HuH-7.5 (cell line): Measurements from ENCODE around the gene GPM6B.

Experiments used
- DNase-seq: peaks from one replicate; pipeline ENCODE4 v3.0.0; 2011; ENCODE audit warnings: low spot score

Gene GPM6B

DNA sequence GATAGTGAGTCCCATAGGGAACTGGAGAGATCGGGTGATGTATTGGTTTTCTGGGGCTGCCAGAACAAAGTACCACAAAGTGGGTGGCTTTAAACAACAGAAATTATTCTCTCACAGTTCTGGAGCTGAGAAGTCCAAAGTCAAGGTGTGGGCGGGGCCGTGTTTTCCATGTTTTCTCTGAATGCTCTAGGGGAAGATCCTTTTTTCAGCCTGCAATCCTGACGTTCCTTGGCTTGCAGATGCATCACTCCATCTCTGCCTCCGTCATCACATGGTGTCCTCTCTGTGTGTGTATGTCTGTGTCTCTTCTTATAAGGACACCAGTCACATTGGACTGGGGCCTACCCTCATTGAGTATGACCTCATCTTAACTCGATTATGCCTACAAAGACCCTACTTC, 7.9 kb upstream of the GPM6B start:
- no peak for DNase-seq

DNA sequence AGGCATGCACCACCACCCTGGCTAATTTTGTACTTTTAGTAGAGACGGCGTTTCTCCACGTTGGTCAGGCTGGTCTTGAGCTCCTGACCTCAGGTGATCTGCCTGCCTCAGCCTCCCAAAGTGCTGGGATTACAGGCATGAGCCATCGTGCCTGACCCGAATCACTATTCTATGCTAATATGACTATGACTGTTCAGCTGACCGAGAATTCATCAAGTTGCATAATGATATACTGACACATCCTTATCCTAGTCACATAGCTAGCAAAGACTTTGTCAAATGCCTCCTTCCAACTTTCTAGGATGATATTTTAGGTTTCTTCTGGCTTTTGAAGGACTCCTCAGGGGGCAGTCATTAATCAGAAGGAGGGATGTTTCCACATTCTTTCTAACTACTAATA, 4.8 kb upstream of the GPM6B start:
- no peak for DNase-seq

DNA sequence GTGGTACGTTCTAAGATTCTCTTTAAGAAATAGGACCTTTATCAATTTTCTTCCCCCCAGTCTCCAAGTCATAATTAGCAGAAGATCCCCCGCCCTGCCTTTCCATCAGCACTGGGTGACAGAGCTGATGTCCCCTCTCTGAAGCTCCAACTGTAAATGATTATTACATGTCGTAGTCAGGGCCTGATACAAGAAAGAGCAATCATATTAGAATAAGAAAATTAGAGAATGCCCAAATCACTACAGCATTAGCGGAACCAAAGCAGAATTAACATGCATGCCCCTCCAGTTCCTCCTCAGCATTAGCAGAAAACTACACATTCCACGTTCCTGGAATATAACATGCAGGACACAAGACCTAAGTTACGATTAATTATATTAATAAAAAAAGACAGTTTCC, 717 bp downstream of the GPM6B start:
- no peak for DNase-seq

DNA sequence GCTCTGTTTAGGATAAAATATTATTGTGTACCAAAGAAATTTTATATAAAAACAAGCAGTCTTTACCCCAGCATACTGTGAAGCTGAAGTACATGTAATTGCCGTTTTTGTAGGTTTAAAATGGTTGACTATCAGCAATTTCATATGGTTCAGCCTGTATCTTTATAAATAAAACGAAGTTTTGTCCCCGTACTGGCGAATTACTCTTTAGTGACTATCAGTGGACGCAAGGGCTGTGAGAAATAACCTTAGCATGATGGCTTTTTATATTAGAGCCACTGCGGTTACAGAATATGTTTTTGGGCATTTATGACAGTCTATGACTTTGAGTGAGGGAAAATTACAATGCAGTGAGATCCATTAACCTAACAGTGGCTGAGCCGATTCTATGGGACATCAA, 1.2 kb downstream of the GPM6B start:
- no peak for DNase-seq

DNA sequence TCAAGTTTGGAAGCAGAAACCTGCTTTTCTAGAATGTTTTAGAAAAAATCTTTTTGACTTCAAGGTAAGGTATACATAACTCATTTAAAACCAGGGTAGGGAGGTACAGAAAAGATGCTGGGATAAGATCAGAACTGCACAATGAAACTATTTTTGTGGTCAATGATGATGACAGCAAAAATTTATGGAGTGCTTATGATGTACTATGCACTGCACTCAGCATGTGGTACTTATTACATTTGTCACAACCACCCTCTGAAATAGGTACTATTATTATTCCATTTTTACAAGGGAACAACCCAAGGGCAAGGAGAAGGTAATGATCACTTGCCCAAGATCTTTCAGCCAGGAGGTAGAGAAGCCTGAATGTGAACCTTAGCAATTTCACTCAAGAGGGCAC, 8.0 kb downstream of the GPM6B start:
- DNase-seq, result no peak

DNA sequence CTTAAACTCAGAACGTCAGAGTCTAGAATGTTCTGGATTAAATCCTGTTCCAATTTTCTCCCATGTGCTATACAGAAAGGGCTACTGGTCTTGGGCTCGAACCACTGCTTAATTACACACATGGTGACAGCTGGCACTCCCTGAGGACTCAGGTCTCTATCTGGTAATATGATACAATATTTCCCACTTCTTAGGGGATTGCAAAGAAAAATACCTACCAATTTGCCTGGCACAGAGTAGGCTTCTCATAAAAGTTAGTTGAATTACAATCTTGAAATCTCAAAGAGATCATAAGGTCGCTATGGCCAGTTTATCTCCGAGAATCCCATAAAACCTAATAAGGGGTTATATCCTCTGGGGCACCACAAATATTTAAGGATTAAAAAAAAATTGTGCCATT, 8.6 kb downstream of the GPM6B start:
- DNase-seq, result no peak

DNA sequence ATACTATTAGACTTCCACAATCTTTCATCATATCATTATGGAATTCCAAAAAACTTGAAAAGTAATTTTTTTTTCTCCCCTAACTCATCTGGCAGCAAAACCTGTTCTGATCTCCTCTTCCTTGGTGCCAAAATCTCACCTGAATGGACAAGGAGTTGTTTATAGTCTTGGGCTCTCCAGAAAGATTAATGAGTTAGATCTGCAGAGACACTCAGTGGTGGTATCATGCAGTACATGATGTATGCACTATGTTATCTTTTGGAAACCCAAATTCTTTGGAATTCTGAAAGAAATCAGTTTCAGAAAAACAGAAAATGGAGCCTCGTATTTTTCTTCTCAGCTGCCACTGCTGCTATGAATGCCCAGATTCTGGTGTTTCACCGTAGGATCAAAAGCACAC, 11.7 kb downstream of the GPM6B start:
- DNase-seq, result no peak

DNA sequence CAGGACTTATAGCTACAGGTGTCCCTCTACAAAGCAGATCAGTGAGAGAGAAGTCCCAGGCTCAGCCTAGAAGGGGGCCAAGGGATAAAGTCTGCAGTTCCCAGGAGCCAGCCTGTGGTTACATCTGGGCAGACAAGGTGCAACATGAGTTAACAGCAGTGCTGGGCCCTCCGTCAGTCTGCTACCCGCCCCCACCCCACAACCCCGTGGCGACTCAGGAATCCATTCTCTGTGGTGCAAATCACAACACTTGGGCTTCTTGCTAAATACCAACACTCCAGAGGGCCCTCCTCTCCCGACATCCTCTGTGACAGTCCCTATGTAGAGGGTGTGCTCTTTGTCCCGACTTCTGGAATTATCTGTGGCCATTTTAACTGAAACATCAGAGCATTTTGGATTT, 13.8 kb downstream of the GPM6B start:
- no peak for DNase-seq

DNA sequence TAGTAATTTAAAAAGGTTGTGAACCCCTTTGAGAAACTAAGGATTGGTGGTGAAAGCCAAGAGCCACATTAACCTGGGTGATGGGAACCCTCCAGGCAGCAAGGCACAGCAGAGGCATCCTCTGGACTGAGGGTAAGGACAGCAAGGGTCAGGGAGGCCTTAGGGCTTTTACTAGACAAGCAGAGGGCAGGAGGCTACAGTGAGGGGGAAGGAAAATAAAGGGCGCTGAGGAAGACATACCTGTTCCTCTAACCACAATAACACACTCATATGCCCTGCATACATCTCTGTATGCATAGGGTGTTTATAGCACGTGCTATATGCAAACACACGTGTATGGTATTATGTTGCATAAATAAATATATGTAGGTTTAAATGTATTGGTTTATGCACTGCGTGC, 18.7 kb downstream of the GPM6B start:
- no peak for DNase-seq

DNA sequence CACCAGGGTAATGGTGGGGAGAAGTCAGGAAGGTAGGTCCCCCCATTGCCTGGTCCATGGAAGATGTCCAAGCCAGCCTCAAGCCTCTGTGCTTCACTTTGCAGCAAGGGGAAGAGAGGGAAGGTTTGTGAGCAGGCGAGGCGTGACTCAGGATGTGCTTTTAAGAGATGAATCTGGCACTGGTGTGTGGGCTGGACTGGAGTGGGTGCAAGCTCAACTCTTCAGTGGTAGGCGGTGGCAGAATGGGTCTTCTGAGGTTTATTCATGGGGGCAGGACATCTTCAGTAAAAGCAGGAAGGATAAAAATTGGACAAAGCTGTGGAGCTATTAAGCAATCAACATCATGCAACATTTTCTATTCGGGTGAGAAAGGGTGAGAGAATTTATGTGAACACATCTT, 19.4 kb downstream of the GPM6B start:
- DNase-seq, result no peak

DNA sequence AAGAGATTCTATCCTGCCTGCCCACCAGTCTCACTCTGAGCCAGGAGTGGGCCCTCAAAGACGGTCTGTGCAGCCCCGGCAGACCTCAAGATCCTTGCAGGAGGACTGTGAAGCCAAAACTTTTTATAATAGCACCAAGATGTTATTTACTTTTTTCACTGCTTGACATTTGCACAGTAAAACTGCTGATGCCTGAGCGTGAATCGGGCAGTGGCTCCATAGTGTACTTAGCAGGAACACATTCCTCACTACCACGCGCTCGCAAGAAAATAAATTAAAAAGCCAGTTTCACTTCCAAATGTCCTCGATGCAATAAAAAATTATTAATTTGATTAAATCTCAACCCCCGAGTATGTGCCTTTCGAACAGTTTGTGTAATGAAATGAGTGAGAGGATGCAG, 22.5 kb downstream of the GPM6B start:
- DNase-seq, result no peak

DNA sequence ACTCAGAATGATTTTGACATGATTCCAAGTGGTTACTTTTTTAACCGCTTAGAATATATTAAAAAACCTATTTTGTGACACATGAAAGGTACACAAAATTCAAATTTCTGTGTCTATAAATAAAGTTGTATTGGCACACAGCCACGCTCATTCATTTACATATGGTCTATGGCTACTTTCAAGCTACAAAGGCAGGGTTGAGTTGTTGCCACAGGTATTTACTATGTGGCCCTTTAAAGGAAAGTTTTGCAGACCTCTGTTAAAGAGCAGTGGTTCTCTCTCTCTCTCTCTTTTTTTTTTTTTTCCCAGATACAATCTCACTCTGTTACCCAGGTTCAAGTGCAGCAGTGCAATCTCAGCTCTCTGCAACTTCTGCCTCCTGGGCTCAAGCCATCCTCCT, 23.0 kb downstream of the GPM6B start:
- no peak for DNase-seq

DNA sequence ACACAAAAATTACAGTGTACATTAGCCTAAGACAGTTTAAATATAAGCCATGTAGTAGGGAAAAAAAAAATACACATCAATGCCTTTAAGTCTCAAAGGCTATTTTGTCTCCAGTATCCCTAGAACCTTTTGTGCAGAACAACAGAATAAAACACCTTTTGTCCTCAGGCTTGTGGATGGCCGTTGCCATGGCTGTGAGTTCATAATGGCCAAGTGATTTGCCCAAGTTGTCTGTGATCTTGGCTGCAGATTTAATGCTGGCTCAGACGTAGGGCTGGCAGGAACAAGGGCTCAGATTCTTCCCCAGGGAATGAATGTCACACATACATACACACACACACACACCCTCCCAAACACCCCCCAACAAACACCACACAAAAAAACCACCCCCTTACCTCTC, 25.3 kb downstream of the GPM6B start:
- DNase-seq, result no peak

DNA sequence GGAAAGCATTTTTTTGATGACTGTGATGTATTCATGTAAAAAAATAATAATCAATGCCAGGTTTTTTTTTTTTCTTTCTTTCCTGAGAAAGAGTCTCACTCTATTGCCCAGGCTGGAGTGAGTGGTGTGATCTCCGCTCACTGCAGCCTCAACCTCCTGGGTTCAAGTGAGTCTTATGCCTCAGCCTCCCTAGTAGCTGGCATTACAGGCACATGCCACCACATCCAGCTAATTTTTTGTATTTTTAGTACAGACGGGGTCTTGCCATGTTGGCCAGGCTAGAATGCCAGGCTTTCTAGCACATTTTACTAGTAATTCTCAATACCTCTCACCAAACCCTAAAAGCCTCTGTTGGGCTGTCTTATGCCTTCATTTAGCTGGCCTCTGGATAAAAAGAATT, 25.7 kb downstream of the GPM6B start:
- DNase-seq, result no peak

DNA sequence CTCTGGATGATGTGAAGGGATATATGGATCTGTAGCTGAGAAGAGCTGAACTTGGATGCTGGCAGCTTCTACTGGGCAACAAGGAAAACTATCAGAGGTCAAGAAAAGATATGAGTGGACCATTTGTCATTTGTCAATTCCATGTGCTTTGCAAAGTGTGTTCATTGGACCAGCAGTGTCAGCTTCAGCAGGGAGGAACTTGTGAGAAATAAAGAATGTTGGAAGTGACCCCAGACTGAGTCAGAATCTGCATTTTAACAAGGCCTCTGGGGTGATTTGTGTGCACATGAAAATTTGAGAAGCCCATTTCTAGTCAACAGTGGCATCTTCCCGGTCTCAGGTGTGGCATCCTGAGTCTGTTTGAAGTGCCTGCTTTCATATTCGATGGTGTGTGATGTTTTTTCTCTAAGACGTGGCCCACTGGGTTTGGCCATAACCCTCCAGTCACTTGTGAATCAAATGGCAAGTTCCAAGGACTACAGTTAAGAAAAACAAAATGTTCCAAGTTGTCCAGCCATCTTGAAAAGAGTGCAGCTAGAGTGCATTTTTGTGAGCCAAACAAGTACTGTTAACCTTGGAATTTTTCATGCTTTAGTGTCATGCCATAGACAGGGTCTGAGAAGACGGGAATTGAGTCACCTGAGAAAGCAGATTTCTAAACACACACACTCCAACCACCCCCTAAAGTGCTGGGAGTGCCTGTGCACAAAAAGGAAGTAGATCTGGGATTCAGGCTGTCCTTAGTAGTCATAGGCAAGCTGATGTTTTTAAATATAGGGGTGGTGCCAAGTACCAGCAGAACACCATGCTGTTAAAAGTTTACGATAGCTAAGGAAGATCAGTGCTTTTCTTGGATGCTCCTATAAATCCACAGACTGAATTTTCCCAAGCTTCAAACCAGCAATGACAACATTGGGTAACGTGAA, 26.4 kb downstream of the GPM6B start:
- no peak for DNase-seq

DNA sequence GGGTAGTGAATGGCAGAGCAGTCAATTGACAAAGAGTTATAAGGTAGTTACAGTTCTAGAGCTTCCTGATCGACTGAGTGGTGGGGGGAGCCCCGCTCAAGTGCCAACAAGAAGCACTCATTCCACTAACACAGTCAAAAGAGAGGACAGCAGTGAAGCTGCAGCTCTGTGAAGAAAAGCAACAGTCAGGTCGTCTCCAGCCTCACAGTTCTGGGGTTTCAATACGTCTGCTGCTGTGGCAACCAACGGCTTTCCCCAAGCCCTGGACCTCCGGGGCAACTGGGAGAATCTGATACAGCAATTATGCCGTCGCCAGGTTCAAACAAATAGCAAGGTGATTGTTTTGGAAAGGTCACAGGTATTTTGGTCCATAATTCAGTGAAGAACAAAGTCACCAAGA, 30.8 kb downstream of the GPM6B start:
- DNase-seq, result no peak

DNA sequence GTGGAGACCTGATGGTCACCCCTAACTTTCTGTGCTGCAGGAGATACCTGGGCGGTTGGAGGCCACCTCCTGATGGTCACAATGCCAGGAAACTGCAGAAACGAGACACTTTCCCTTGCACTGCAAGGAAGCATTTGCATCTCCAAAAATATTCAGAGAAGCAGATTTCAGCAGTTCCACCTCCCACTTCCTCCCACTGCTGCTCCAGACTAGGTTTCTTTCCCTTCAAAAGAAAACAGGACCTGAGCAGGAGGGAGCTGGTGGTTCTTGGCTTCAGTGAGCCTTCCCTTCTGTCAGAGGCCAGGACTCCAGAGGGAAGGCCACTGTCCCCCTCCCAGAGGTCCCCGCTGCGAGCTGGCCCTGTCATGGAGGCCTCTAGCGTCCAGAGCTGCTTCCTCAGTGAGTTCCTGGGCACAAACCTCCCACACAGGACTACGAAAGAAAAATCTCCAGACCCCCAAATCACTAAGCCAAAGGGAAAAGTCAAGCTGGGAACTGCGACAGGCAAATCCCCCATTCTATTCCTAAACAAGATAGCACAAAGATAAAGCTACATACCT, 35.9 kb downstream of the GPM6B start:
- DNase-seq, result no peak

DNA sequence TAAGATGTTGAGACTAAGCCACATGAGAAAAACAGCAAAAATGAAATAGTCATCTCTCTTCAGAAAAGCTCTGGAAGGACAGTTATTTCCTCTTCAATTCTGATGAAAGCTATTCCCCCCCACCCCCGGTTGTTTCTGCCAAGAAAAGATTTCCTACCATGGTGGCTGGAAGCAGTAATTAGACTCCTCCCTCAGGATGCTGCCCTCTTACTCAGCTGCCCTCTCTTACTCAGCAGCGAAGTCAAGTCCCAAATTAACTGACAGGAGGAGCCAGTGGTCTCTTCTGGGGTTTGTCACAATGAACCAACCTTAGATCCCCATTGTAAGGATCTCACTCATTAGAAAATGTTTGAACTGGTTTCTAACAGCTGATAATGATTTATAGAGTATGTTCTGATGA, 38.0 kb downstream of the GPM6B start:
- no peak for DNase-seq

DNA sequence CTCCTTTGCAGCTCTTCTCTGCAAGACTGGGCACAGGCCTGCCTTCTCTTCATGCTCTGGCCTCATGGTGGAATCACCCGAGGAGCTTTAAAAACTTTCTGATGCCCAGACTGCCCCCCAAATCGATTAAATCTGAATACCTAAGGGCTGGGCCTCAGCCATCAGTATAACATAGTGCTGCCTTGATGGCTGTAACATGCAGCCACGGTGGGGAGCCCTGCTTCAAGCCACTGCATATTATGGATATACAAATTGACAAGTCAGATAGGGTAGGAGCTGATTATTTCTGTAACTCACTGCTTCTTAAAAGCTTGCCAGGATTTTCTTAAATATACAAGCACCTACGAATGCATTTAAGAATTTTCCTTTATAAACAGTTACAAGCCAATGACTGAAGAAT, 40.5 kb downstream of the GPM6B start:
- DNase-seq, result no peak

DNA sequence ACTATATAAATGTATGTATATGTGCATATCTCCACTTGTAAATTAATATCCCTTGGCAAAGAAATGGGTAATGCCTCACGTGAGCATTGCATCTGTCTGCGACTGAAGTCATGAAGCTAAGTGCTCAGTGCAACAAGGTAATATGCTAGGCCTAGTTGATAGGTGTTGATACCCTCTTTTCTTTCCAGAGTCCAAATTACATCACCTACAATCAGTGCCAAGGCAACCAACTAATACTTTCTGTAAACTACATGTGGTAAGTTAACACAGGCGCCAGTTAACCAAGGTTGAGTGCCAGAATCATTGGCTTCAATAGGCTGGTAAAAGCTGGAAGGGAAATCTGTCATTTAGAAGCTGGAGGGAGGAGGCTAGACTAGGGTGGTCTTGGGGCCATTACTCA, 41.1 kb downstream of the GPM6B start:
- DNase-seq, result no peak

DNA sequence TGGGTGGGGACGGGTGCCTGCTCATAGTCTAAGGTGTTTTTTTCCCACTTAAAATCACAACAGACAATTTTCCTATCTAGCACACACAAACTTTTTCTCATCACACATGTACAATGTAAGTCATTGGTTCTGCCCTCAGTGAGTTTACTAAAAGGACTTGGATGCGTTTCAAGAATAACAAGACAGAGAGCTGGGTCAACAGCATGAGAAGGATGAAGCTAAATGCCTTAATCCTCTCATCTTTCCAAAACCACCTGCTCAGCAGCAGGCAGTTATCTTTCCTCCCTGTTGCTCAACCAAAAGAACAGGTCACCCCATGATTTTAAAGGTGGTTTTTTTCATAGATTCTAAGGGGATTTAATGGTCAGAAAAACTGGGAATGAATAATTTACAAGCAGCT, 42.2 kb downstream of the GPM6B start:
- DNase-seq, result no peak

DNA sequence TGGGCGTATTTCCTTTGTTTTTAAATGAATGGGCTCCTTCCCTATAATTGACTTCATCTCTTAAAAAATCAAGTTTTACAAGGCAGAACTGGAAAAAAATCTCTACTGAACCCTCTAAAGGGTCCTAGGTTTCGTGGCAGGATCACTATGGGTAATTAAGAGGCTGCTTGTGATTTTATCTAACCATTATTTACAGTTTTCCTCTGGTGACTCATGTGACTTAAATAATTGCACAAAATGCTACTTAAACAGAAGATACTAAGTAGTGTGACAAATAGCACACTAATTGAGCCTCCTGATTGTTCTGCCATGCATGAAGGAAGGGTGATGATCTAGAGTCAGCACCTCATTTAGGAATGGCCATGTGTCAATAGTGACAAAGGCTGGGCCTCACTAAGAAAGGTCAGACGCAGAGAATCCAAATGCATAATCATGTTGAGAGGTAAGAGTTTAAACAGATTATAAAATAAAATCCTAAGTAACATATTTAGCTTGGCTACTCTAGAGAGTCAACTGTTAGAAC, 46.8 kb downstream of the GPM6B start:
- DNase-seq, result no peak

DNA sequence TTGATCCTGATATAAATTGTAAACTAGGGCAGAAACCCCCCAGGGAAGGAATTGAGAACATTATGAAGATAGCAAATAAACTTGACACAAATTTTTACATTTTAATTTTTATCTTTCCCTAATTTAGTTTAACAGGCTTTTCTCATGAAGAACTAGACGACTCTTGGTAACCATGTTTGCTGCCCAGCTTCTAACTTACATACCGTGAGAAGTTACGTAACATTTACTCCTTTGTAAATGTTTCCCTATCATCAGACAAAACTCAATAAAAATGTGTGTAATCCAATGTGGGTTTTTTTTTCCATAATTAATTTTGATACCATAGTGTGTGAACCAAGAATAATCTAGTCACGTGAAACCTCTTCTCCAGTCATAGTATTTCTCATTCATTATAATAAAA, 48.0 kb downstream of the GPM6B start:
- no peak for DNase-seq

DNA sequence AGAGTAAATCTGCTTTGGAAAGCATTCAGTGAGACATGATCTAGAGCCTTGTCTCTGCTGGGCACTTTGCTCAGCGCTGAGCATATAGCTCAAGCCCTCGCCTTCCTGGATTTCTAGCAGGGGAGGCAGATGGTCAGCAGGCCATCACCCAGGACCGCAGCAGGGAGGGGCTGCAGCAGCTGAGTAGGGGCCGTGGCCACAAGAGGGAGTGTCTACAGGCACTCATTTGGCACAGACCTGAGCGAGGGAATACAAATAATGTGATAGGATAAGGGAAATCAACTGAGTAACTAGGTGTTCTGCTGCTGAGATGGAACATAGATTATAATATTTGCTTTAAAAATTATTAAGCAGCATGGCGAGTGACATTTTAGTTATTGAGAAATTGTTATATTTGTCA, 52.1 kb downstream of the GPM6B start:
- no peak for DNase-seq
